ENCODE data around the gene POF1B.
"Not testable (repeated sequence)": the region's sequence is repeated elsewhere in the genome, so short reads cannot be mapped to it uniquely, and the experiment has no call there.

Gene POF1B

DNA sequence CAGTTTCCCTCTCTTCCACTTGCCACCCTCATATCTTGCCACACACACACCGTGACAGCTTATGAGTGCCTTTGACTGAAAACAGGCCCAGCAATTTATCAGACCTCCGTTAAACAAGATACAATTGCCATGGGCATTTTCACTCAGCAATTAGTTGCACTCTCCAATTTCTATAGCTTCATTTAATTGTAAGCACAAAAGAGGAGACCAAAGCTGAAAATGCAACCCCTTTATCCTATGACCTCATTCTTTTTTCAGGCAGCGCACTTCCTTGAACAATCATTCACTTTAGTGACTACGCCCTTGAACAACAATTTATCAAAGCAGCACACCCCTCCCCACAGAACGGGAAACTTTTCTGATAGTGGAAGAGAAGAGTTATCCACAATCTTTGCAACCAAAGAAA lies 4.1 kb downstream of the POF1B start:
- TF ChIP-seq, protein P1, sequence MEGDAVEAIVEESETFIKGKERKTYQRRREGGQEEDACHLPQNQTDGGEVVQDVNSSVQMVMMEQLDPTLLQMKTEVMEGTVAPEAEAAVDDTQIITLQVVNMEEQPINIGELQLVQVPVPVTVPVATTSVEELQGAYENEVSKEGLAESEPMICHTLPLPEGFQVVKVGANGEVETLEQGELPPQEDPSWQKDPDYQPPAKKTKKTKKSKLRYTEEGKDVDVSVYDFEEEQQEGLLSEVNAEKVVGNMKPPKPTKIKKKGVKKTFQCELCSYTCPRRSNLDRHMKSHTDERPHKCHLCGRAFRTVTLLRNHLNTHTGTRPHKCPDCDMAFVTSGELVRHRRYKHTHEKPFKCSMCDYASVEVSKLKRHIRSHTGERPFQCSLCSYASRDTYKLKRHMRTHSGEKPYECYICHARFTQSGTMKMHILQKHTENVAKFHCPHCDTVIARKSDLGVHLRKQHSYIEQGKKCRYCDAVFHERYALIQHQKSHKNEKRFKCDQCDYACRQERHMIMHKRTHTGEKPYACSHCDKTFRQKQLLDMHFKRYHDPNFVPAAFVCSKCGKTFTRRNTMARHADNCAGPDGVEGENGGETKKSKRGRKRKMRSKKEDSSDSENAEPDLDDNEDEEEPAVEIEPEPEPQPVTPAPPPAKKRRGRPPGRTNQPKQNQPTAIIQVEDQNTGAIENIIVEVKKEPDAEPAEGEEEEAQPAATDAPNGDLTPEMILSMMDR (conservative IDR thresholded peaks at IDR 0.05; ENCODE audit: low read length): no peak
- DNase-seq (ENCODE audit: low read depth): no peak
- H3K4me3 ChIP-seq (ENCODE audit: low read length): no peak overlapping the region

DNA sequence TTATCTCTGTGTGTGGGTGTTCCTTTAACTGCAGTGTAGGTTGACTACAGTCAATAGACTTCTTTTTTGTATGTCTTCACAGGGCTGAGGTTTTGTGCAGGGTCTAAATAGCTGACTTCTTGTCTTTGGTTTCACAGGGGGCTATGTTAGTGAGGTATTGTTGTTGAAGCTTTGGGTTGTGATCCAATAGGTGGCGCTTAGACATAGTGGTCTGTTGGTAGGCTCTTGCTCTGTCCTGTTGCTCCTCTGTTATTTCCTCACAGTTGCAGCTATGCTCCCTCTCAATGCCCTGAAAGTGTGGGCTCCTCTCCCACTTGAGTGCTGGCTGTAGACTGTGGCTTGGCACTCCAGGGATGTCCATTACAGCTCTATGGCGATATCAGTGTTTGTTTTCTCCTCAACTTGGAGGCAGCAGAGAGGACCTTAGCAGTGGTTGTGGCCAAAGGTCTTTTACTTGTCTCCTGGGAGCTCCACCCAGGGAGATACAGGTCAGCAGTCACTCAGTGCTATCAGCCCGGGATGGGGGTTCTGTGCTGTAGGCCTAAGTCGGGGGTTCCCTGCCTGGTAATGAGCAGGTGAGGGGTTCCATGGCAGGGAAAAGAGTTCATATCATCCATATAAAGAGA lies 14.0 kb downstream of the POF1B start:
- no peak overlapping the region for H3K4me3 ChIP-seq (ENCODE audit: low read length)
- TF ChIP-seq, protein P1 (conservative IDR thresholded peaks at IDR 0.05; ENCODE audit: low read length): no peak
- no peak for DNase-seq (ENCODE audit: low read depth)

DNA sequence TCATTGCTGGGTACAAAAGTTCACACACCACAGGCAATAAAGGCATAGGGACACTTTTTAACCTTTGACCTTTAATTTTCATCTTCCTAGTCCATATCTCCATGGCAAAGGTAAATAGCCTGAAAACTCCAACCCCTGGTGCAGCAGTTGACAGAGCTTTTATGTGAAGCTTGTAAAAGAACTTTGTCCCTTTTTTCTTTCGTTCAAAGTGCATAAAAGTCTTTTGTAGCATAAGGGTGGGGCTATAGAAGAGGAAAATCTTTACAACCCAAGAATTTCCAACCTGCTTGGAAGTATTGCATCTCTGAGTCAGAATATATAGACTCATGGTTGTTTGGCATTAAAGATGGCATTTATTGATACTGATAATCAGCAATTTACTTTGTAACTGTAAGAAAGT lies 20.4 kb downstream of the POF1B start:
- no peak for DNase-seq (ENCODE audit: low read depth)
- TF ChIP-seq, protein P1 (conservative IDR thresholded peaks at IDR 0.05; ENCODE audit: low read length): no peak
- H3K4me3 ChIP-seq (ENCODE audit: low read length): no peak overlapping the region

DNA sequence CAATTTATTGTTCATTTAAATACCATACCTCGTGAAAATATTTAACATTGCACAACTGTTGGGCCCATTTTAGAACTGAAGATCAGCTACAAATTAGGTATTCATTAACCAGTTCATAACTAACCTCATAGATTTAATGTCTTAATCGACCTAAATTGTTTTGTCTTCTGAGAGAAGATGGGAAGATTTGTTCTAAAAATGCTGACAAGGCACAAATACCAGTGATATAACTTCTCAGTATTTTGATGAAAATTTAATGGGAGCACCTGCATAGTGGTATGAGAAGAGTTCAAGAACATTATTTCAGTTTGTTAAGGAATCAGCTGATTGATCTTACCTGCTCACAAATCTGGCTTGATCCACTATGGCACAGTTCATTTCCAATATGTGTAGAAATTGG lies 33.9 kb downstream of the POF1B start:
- no peak overlapping the region for H3K4me3 ChIP-seq (ENCODE audit: low read length)
- TF ChIP-seq, protein P1 (conservative IDR thresholded peaks at IDR 0.05; ENCODE audit: low read length): no peak
- DNase-seq (ENCODE audit: low read depth): no peak

DNA sequence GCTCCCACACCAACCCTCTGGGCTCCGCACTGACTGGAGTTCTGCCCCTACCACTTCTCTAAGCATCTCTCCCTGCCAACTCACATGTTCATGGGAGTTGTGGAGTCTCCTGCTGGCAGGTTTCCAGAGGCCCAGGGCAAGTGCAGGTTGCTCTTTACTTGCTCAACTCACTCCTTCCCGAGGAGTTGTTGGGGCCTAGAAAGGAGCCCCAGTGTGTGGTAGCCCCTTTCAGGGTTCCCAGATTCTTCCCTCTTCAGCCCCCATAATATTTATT lies 52.5 kb downstream of the POF1B start:
- DNase-seq (ENCODE audit: low read depth): no peak
- TF ChIP-seq, protein P1 (conservative IDR thresholded peaks at IDR 0.05; ENCODE audit: low read length): no peak

DNA sequence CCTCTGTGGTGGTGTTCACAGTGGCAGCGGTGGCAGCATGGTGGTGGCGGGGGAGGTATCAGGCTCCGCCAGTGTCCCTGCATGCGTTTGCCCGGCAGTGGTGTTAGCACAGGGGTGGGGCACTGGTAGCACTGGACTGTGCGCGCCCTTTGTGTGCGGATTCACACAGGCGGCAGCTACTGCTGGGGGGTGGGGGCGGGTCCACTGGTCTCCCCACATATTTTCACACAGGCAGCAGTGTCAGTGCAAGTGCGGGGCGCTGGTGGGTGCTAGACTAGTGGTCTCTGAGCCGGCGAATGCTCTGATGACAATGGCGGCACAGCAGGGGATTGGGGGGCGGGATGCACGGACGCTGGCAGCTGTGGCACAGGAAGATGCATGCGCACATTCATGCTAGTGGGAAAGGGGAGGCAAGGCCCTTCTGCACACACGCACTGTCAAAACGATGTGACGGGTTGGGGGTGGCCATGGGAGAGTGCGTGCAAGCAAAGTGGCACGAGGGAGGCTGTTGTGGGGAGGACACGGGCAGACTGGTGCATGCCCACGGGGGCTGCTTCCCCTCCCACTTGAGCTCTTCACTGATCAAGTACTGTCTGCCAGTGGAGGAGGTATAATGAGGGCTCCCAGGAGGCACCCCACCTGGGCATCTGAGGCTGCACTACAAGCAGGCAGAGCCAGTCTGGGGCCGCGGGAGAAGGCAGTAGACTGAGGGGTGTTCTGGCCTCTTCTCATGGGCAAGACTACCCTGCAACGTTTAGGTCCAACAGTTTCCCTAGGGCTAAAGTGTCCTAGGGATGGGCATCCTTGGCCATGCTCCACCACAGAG lies 53.0 kb downstream of the POF1B start:
- no peak for DNase-seq (ENCODE audit: low read depth)
- H3K4me3 ChIP-seq (ENCODE audit: low read length): no peak overlapping the region
- TF ChIP-seq, protein P1 (conservative IDR thresholded peaks at IDR 0.05; ENCODE audit: low read length): no peak

More for the DNA sequence above, 52.5 kb downstream of the POF1B start:
- no peak overlapping the region for H3K4me3 ChIP-seq (ENCODE audit: low read length)

DNA sequence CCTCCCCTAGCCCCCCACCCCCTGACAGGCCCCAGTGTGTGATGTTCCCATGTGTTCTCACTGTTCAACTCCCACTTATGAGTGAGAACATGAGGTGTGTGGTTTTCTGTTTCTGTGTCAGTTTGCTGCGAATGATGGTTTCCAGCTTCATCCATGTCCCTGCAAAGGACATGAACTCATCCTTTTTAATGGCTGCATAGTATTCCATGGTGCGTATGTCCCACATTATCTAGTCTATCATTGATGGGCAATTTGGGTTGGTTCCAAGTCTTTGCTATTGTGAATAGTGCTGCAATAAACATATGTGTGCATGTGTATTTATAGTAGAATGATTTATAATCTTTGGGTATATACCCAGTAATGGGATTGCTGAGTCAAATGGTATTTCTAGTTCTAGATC lies 68.1 kb downstream of the POF1B start:
- H3K4me3 ChIP-seq (ENCODE audit: low read length); DNase-seq (ENCODE audit: low read depth): not testable (repeated sequence)
